IMR-90 (cell line): ENCODE results near the gene CALR3. TPM values are rescaled to one million over a fixed set of nuclear protein-coding genes. Genes with fewer than 3 reads are reported as not detected.

Experiments used
- ATAC-seq: fragments of 200-7000 bp; cut with Tn5 transposase; 2 replicates; pipeline ENCODE4 v1.9.1; 2020; ENCODE audit warnings: low read depth, mild to moderate bottlenecking, moderate library complexity
- BruUV-seq: library from RNA; stranded (reverse); fragments of 400-500 nt; replicated peaks from 2 replicates; lab custom pipeline; 2021; lab: Mats Ljungman, UMichigan
- CTCF ChIA-PET: fragments of 300-600 bp; formaldehyde crosslinking; extraction: SDS; loops from one replicate; lab custom pipeline; 2021; ENCODE audit warnings: antibody characterized with exemption; lab: Yijun Ruan, JAX
- POLR2A ChIA-PET: fragments of 300-600 bp; sonication (Branson Sonifier 250); formaldehyde crosslinking; loops from one replicate; lab custom pipeline; 2022; ENCODE audit warnings: antibody characterized with exemption; ENCODE audit not compliant: unreplicated experiment; lab: Charles Lee
- DNase-seq: peaks from one replicate; pipeline ENCODE4 v3.0.0; 2013
- H2AFZ ChIP-seq: replicated peaks from 2 replicates; pipeline ENCODE3; 2013; ENCODE audit warnings: low read length, mild to moderate bottlenecking; ENCODE audit not compliant: poor library complexity
- H2AK5ac ChIP-seq: 2 replicates; pipeline ENCODE4 v1.6.1; 2013; ENCODE audit warnings: low read depth, low read length, inconsistent platforms
- H2AK9ac ChIP-seq: replicated peaks from 2 replicates; pipeline ENCODE3; 2013; ENCODE audit warnings: mild to moderate bottlenecking, low read depth, low read length, moderate library complexity; ENCODE audit not compliant: poor library complexity
- H2BK120ac ChIP-seq: 2 replicates; pipeline ENCODE4 v1.6.1; 2013; ENCODE audit warnings: low read depth, low read length, inconsistent platforms
- H2BK15ac ChIP-seq: 3 replicates; pipeline ENCODE4 v1.6.1; 2013; ENCODE audit warnings: low read depth, low read length, inconsistent platforms
- H2BK20ac ChIP-seq: 2 replicates; pipeline ENCODE4 v1.6.1; 2013; ENCODE audit warnings: low read depth, mild to moderate bottlenecking, inconsistent platforms, low read length, moderate library complexity
- H2BK5ac ChIP-seq: 2 replicates; pipeline ENCODE4 v1.6.1; 2013; ENCODE audit warnings: mild to moderate bottlenecking, low read depth, low read length, inconsistent platforms; ENCODE audit not compliant: poor library complexity, severe bottlenecking
- H3K14ac ChIP-seq: replicated peaks from 2 replicates; pipeline ENCODE4 v1.6.1; 2013; ENCODE audit warnings: low read depth, low read length, inconsistent platforms
- H3K18ac ChIP-seq: 2 replicates; pipeline ENCODE4 v1.6.1; 2013; ENCODE audit warnings: low read depth, low read length, control low read depth
- H3K23ac ChIP-seq: 2 replicates; pipeline ENCODE4 v1.6.1; 2013; ENCODE audit warnings: low read depth, low read length, inconsistent platforms
- H3K27ac ChIP-seq: 2 replicates; pipeline ENCODE4 v1.5.1; 2013; ENCODE audit warnings: mild to moderate bottlenecking, control low read depth, low read length; ENCODE audit not compliant: insufficient read depth
- H3K27me3 ChIP-seq: 2 replicates; pipeline ENCODE4 v1.6.1; 2013; ENCODE audit warnings: low read length; ENCODE audit not compliant: control insufficient read depth, insufficient read depth
- H3K36me3 ChIP-seq: 2 replicates; pipeline ENCODE4 v1.6.1; 2013; ENCODE audit warnings: low read length, mixed read lengths; ENCODE audit not compliant: control insufficient read depth, insufficient read depth
- H3K4ac ChIP-seq: 2 replicates; pipeline ENCODE4 v1.6.1; 2013; ENCODE audit warnings: low read depth, low read length, inconsistent platforms
- H3K4me1 ChIP-seq: 2 replicates; pipeline ENCODE4 v1.6.1; 2013; ENCODE audit warnings: low read length, mixed read lengths; ENCODE audit not compliant: control insufficient read depth, insufficient read depth
- H3K4me2 ChIP-seq: 2 replicates; pipeline ENCODE4 v1.6.1; 2013; ENCODE audit warnings: low read depth, mild to moderate bottlenecking, control low read depth, low read length, moderate library complexity
- H3K4me3 ChIP-seq: 2 replicates; pipeline ENCODE4 v1.5.1; 2013; ENCODE audit warnings: low read depth, mild to moderate bottlenecking, control low read depth, low read length, moderate library complexity; ENCODE audit not compliant: insufficient read depth
- H3K56ac ChIP-seq: 2 replicates; pipeline ENCODE4 v1.6.1; 2013; ENCODE audit warnings: low read length, inconsistent platforms; ENCODE audit not compliant: insufficient read depth; ENCODE audit errors: extremely low read depth
- H3K79me1 ChIP-seq, 2 experiments: 2 replicates each; pipeline ENCODE4 v1.6.1; 2013; ENCODE audit warnings: low read length in 2 of 2, inconsistent platforms in 1 of 2, low read depth in 1 of 2
- H3K9ac ChIP-seq: 2 replicates; pipeline ENCODE4 v1.6.1; 2013; ENCODE audit warnings: low read depth, low read length, control low read depth
- H3K9me1 ChIP-seq: 2 replicates; pipeline ENCODE4 v1.6.1; 2013; ENCODE audit warnings: low read length, inconsistent platforms; ENCODE audit not compliant: insufficient read depth
- H3K9me3 ChIP-seq: 2 replicates; pipeline ENCODE4 v1.6.1; 2013; ENCODE audit warnings: low read length; ENCODE audit not compliant: control insufficient read depth, insufficient read depth
- H4K20me1 ChIP-seq: 2 replicates; pipeline ENCODE4 v1.6.1; 2013; ENCODE audit warnings: low read length, inconsistent platforms; ENCODE audit not compliant: insufficient read depth
- H4K5ac ChIP-seq: 2 replicates; pipeline ENCODE4 v1.6.1; 2013; ENCODE audit warnings: mild to moderate bottlenecking, low read depth, low read length, control low read depth
- H4K8ac ChIP-seq, 2 experiments: 2 replicates each; pipeline ENCODE4 v1.6.1; 2013; ENCODE audit warnings: low read depth in 2 of 2, low read length in 2 of 2, control low read depth in 1 of 2, inconsistent platforms in 1 of 2
- H4K91ac ChIP-seq: 2 replicates; pipeline ENCODE4 v1.6.1; 2013; ENCODE audit warnings: low read depth, low read length, inconsistent platforms; ENCODE audit not compliant: insufficient read depth
- BHLHE40 ChIP-seq: fragments of 150-350 bp; IDR thresholded peaks from 2 replicates; pipeline ENCODE4 v1.6.1; 2016; ENCODE audit warnings: mild to moderate bottlenecking, low read depth, low read length
- CEBPB ChIP-seq: IDR thresholded peaks from 2 replicates; pipeline ENCODE4 v1.6.1; 2012; ENCODE audit warnings: low read depth, low read length, improper control_type of control experiment
- CHD1 ChIP-seq: IDR thresholded peaks from 2 replicates; pipeline ENCODE4 v1.6.1; 2012; ENCODE audit warnings: low read depth, low read length, improper control_type of control experiment
- ELK1 ChIP-seq: fragments of 150-350 bp; IDR thresholded peaks from 2 replicates; pipeline ENCODE4 v1.6.1; 2016; ENCODE audit warnings: low read depth, mild to moderate bottlenecking, low read length, moderate library complexity, borderline replicate concordance
- FOS ChIP-seq: fragments of 150-350 bp; IDR thresholded peaks from 2 replicates; pipeline ENCODE4 v1.6.1; 2016; ENCODE audit warnings: low read depth, low read length
- MAFK ChIP-seq: IDR thresholded peaks from 2 replicates; pipeline ENCODE4 v1.6.1; 2012; ENCODE audit warnings: low read depth, low read length, improper control_type of control experiment
- MAZ ChIP-seq: IDR thresholded peaks from 2 replicates; pipeline ENCODE4 v1.6.1; 2012; ENCODE audit warnings: low read depth, mild to moderate bottlenecking, low read length, improper control_type of control experiment, moderate library complexity, borderline replicate concordance
- NFE2L2 ChIP-seq: fragments of 150-350 bp; IDR thresholded peaks from 2 replicates; pipeline ENCODE4 v1.6.1; 2016; ENCODE audit warnings: low read depth, mild to moderate bottlenecking, low read length
- POLR2A ChIP-seq: IDR thresholded peaks from 2 replicates; pipeline ENCODE4 v1.6.1; 2012; ENCODE audit warnings: mild to moderate bottlenecking, low read depth, low read length
- RAD21 ChIP-seq: IDR thresholded peaks from 2 replicates; pipeline ENCODE4 v1.6.1; 2012; ENCODE audit warnings: low read length, improper control_type of control experiment
- RFX5 ChIP-seq: IDR thresholded peaks from 2 replicates; pipeline ENCODE4 v1.8.0; 2012; ENCODE audit warnings: low read depth, mild to moderate bottlenecking, low read length, moderate library complexity
- SMC3 ChIP-seq: fragments of 150-350 bp; IDR thresholded peaks from 2 replicates; pipeline ENCODE4 v1.6.1; 2016; ENCODE audit warnings: low read depth, mild to moderate bottlenecking, antibody characterized with exemption, low read length, moderate library complexity
- USF2 ChIP-seq: fragments of 150-350 bp; IDR thresholded peaks from 2 replicates; pipeline ENCODE4 v1.6.1; 2017; ENCODE audit warnings: mild to moderate bottlenecking, antibody characterized with exemption, low read length, low read depth
- WGBS, 2 experiments: methylation state at CpG; one replicate each; pipeline versions ENCODE4 v1.1.5 to v1.1.7; 2013; ENCODE audit warnings: missing lambda C conversion rate in 2 of 2; ENCODE audit not compliant: insufficient read length in 1 of 2; ENCODE audit errors: extremely low coverage in 2 of 2; 5-methylcytosine and 5-hydroxymethylcytosine counted together
- dilution Hi-C: fragments of 300-500 bp; cut with HindIII; formaldehyde crosslinking; loops from one replicate; pipeline ENCODE4 v1.14.3; 2018; ENCODE audit warnings: low sequenced_read_pairs; ENCODE audit not compliant: unreplicated experiment
- in situ Hi-C: fragments of 300-500 bp; cut with MboI; formaldehyde crosslinking; loops from 3 replicates; pipeline ENCODE4 v1.14.3; 2019; ENCODE audit warnings: low sequenced_read_pairs, inconsistent platforms, mixed read lengths
- intact Hi-C: fragments of 100-400 bp; cut with micrococcal nuclease; formaldehyde crosslinking; loops from 2 replicates; pipeline ENCODE4 v1.10.0; 2022
- polyA plus RNA-seq, 3 experiments: library from polyadenylated mRNA; depleted of rRNA; stranded (reverse); fragments of >200 nt; gene quantifications; 2 replicates each; pipeline ENCODE4 v1.2.3, GENCODE V29; 2012; ENCODE audit warnings: low replicate concordance in 1 of 3
- total RNA-seq: library from RNA; depleted of rRNA; stranded (reverse); fragments of >200 nt; gene quantifications from 2 replicates; pipeline ENCODE4 v1.2.3, GENCODE V29; 2012

The CALR3 gene
- total and polyA plus RNA-seq, 2 of the 4 experiments (the other 2 are of a cell fraction), result not detected

- WGBS, 2 experiments, result 100% methylated on average over 2 of the region's 5 CpGs; no CpG with 5 or more reads in 1 of the 2 experiments
- no TSS peak for BruUV-seq
- Histone ChIP-seq H4K91ac (no peak overlapping the region), H3K9me1 (peaks cover 21% of the 10 kb centered on the region), H3K4ac (no peak overlapping the region), H2AK9ac (no peak overlapping the region), H3K14ac (no peak overlapping the region), H4K20me1 (peaks cover 86% of the 10 kb centered on the region), H3K18ac (no peak overlapping the region), H3K36me3 (no peaks in the 10 kb centered on the region), H3K9ac (no peak overlapping the region), H3K23ac (no peak overlapping the region), H2BK120ac (no peak overlapping the region), H3K27ac (no peak overlapping the region), H3K56ac (no peak overlapping the region), H3K4me2 (no peak overlapping the region), H2AFZ (no peak overlapping the region), H2BK15ac (no peak overlapping the region), H3K27me3 (no peaks in the 10 kb centered on the region), H3K4me3 (no peak overlapping the region), H3K9me3 (no peaks in the 10 kb centered on the region), H4K5ac (no peak overlapping the region), H3K4me1 (peaks cover 9% of the 10 kb centered on the region), H2BK5ac (no peak overlapping the region), H2BK20ac (no peak overlapping the region), H4K8ac (no peak overlapping the region), H2AK5ac (no peak overlapping the region), H3K79me1 (peaks cover 39 to 88% of the 10 kb centered on the region in 2 experiments)
- POLR2A ChIA-PET, result no interaction called here
- DNase-seq (no peak), ATAC-seq (no peak)
- CTCF ChIA-PET, result interaction anchor here (0.7 kb wide), 1 partner anchor 11 kb away, joined by 3 read pairs; no protein-coding TSS in a partner anchor
- dilution Hi-C loops, result no loop called here
- intact Hi-C loops, result no loop called here
- in situ Hi-C loops, result no loop called here
- TF ChIP-seq CHD1, result no peak
- TF ChIP-seq RAD21, result no peak
- TF ChIP-seq SMC3, result no peak
- no peak for TF ChIP-seq USF2
- TF ChIP-seq CEBPB, result no peak
- TF ChIP-seq BHLHE40, result no peak
- TF ChIP-seq MAFK, result no peak
- TF ChIP-seq FOS, result no peak
- no peak for TF ChIP-seq MAZ
- no peak for TF ChIP-seq NFE2L2
- no peak for TF ChIP-seq POLR2A
- TF ChIP-seq RFX5, result no peak
- TF ChIP-seq ELK1, result no peak
Measured at GRCh38 chr19:16465239-16465638, 30.7 kb downstream of the CALR3 start.
